Measurements from ENCODE around the gene LRRC7. TPM values are rescaled to one million over a fixed set of nuclear protein-coding genes. Genes with fewer than 3 reads are reported as not detected.
"Not testable (repeated sequence)": the region's sequence is repeated elsewhere in the genome, so short reads cannot be mapped to it uniquely, and the experiment has no call there.

Gene LRRC7
- total RNA-seq, 1 donor, result 1.7 TPM

DNA sequence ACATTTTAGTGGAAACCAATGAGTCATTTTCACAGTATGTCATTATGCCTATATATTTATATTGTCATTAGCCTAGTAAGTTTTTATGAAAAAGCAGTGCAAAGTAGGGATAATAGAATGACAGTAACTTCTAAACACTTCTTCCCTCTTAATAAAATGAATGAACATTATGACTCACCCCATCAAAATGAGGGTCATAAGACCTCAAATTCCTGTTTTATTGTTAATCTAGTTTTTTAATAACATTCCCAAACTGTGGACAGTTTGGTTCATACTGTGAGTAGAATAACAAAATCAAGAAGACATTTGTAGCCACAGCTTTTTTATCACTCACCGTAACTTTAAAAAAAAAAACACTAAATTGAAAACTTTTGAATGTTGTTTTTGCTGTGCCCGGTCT is 477.1 kb downstream of the LRRC7 start:
- no peaks in the 10 kb centered on the region for H3K4me1 ChIP-seq (ENCODE audit: insufficient read depth, low read length)
- H3K4me3 ChIP-seq (ENCODE audit: low read length), result no peak overlapping the region
- H3K9me3 ChIP-seq (ENCODE audit: low read depth, low read length), result no peaks in the 10 kb centered on the region
- no peaks in the 10 kb centered on the region for H3K27me3 ChIP-seq (ENCODE audit: insufficient read depth, low read length)

GRCh38 chr1:70045581-70045980 is 477.9 kb downstream of the LRRC7 start:
- H3K4me3 ChIP-seq (ENCODE audit: low read length); H3K4me1 ChIP-seq (ENCODE audit: insufficient read depth, low read length); H3K27me3 ChIP-seq (ENCODE audit: insufficient read depth, low read length); H3K9me3 ChIP-seq (ENCODE audit: low read depth, low read length): not testable (repeated sequence)

GRCh38 chr1:70048336-70049094 is 480.8 kb downstream of the LRRC7 start:
- Histone ChIP-seq H3K9me3 (ENCODE audit: low read depth, low read length) (no peaks in the 10 kb centered on the region), H3K4me1 (ENCODE audit: insufficient read depth, low read length) (no peaks in the 10 kb centered on the region), H3K27me3 (ENCODE audit: insufficient read depth, low read length) (no peaks in the 10 kb centered on the region), H3K4me3 (ENCODE audit: low read length) (no peak overlapping the region)

DNA sequence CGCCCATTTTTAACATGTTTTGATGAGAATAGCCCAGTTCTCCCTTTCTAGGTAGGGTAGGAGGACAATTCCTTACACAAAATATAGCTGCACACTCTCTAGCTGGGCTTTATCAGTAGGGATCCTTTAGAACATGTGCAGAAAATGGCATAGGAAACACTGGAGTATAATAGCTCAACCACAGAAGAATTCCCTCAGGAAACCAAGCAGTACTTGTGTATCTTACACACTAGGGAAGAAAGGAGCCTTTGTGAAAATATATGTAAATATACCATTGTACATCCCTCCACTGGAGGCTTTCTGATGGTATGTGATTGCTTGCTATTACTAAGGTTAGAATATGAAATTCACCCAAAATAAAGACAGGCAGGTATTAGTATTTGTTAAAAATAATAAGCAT is 484.2 kb downstream of the LRRC7 start:
- no peaks in the 10 kb centered on the region for H3K9me3 ChIP-seq (ENCODE audit: low read depth, low read length)
- no peaks in the 10 kb centered on the region for H3K27me3 ChIP-seq (ENCODE audit: insufficient read depth, low read length)
- no peak overlapping the region for H3K4me3 ChIP-seq (ENCODE audit: low read length)
- no peaks in the 10 kb centered on the region for H3K4me1 ChIP-seq (ENCODE audit: insufficient read depth, low read length)

DNA sequence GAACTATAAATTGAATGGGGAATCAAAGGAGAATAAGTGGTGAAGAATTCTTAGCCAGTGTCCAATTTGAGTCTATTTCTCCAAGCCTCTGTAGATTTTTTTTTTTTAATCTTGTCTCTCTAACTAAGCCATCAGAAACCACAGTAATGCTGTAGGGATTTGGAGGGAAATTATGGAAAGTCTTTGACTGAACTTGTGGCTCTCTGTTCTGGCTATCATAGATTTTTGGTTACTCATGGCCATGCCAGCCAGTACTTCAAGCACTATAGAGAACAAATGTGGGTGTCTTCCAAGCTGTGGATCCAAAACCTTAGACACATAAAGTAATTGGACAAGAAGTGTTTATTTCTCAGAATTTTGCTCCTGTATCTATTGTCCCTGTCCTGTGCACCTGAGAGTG is 489.8 kb downstream of the LRRC7 start:
- H3K9me3 ChIP-seq (ENCODE audit: low read depth, low read length), result no peaks in the 10 kb centered on the region
- no peak overlapping the region for H3K4me3 ChIP-seq (ENCODE audit: low read length)
- no peaks in the 10 kb centered on the region for H3K27me3 ChIP-seq (ENCODE audit: insufficient read depth, low read length)
- H3K4me1 ChIP-seq (ENCODE audit: insufficient read depth, low read length), result no peaks in the 10 kb centered on the region

- H3K4me1 ChIP-seq (ENCODE audit: insufficient read depth, low read length), result no peaks in the 10 kb centered on the region
- H3K9me3 ChIP-seq (ENCODE audit: low read depth, low read length), result no peaks in the 10 kb centered on the region
- no peak overlapping the region for H3K4me3 ChIP-seq (ENCODE audit: low read length)
- H3K27me3 ChIP-seq (ENCODE audit: insufficient read depth, low read length), result no peaks in the 10 kb centered on the region
These were observed 493.5 kb downstream of the LRRC7 start for GRCh38 chr1:70061231-70061630.

DNA sequence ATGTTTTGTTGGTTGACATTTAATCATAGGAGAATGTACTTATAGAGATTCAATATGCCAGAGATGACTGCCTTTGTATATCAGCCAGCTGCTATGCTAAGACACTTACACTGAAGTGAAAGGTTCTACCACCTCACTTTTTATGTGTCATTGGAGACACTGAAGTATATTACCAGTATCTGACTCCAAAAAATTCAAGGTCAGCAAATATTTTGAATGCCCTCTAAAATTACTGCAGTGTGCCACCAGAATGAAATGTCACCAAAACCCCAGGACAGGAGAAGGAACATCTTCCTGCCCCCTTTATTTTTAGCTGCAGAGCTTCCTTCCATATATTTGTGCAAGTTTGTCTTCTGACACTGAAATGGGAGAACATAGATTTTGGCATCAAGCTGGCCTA is 496.1 kb downstream of the LRRC7 start:
- H3K4me1 ChIP-seq (ENCODE audit: insufficient read depth, low read length), result no peaks in the 10 kb centered on the region
- no peaks in the 10 kb centered on the region for H3K9me3 ChIP-seq (ENCODE audit: low read depth, low read length)
- H3K4me3 ChIP-seq (ENCODE audit: low read length), result no peak overlapping the region

DNA sequence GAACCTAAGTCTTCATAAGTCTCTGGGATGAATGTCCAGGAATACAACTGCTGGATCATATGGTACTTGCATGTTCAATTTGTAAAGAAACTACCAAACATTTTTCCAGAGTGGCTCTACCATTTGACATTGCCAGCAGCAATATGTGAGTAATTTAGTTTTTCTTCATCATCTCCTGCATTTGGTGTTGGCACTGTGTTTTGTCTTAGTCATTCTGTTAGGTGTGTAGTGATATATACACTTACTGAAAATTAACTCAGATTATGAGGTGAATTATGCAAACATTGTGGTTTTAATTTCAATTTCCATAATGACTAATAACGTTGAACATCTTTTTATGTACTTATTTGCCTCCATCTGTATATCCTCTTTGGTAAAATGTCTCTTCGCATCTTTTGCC is 499.0 kb downstream of the LRRC7 start:
- Histone ChIP-seq H3K4me1 (ENCODE audit: insufficient read depth, low read length) (no peaks in the 10 kb centered on the region), H3K27me3 (ENCODE audit: insufficient read depth, low read length) (no peaks in the 10 kb centered on the region), H3K9me3 (ENCODE audit: low read depth, low read length) (no peaks in the 10 kb centered on the region), H3K4me3 (ENCODE audit: low read length) (no peak overlapping the region)

More for the DNA sequence above, 496.1 kb downstream of the LRRC7 start:
- no peaks in the 10 kb centered on the region for H3K27me3 ChIP-seq (ENCODE audit: insufficient read depth, low read length)

- no peaks in the 10 kb centered on the region for H3K4me1 ChIP-seq (ENCODE audit: insufficient read depth, low read length)
- H3K27me3 ChIP-seq (ENCODE audit: insufficient read depth, low read length), result no peaks in the 10 kb centered on the region
- H3K4me3 ChIP-seq (ENCODE audit: low read length), result no peak overlapping the region
- H3K9me3 ChIP-seq (ENCODE audit: low read depth, low read length), result no peaks in the 10 kb centered on the region
These were observed 503.9 kb downstream of the LRRC7 start for GRCh38 chr1:70071601-70072000.

- Histone ChIP-seq H3K27me3 (ENCODE audit: insufficient read depth, low read length) (no peaks in the 10 kb centered on the region), H3K4me3 (ENCODE audit: low read length) (no peak overlapping the region)
These were observed 504.6 kb downstream of the LRRC7 start for GRCh38 chr1:70072231-70072751.

DNA sequence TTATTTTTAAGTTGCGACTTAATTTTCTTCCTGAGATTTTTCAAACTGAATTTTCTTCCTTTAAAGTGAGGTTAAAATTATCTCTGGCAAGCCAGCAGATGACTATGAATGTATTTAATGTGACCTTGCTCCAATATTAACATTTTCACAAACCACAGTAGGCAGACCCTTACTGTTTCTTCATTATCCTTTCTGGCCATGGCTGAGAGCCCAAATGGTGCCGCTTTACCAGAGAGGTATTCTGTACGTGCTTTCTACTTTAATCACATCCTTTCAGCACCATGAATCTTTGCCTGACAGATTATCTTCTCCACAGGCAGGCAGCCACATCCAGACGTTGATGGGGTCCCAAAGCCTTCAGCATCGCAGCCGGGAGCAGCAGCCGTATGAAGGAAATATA is 508.0 kb downstream of the LRRC7 start:
- H3K4me1 ChIP-seq (ENCODE audit: insufficient read depth, low read length), result no peaks in the 10 kb centered on the region
- no peak overlapping the region for H3K4me3 ChIP-seq (ENCODE audit: low read length)
- H3K27me3 ChIP-seq (ENCODE audit: insufficient read depth, low read length), result no peaks in the 10 kb centered on the region
- no peaks in the 10 kb centered on the region for H3K9me3 ChIP-seq (ENCODE audit: low read depth, low read length)

More at GRCh38 chr1:70072231-70072751, 504.6 kb downstream of the LRRC7 start:
- Histone ChIP-seq H3K4me1 (ENCODE audit: insufficient read depth, low read length) (no peaks in the 10 kb centered on the region), H3K9me3 (ENCODE audit: low read depth, low read length) (no peaks in the 10 kb centered on the region)

- no peaks in the 10 kb centered on the region for H3K9me3 ChIP-seq (ENCODE audit: low read depth, low read length)
- no peaks in the 10 kb centered on the region for H3K27me3 ChIP-seq (ENCODE audit: insufficient read depth, low read length)
- H3K4me3 ChIP-seq (ENCODE audit: low read length), result no peak overlapping the region
- no peaks in the 10 kb centered on the region for H3K4me1 ChIP-seq (ENCODE audit: insufficient read depth, low read length)
These were observed 509.3 kb downstream of the LRRC7 start for GRCh38 chr1:70077066-70077465.

GRCh38 chr1:70079546-70079945 is 511.8 kb downstream of the LRRC7 start:
- Histone ChIP-seq H3K4me3 (ENCODE audit: low read length) (no peak overlapping the region), H3K4me1 (ENCODE audit: insufficient read depth, low read length) (peaks cover 5% of the 10 kb centered on the region), H3K27me3 (ENCODE audit: insufficient read depth, low read length) (no peaks in the 10 kb centered on the region), H3K9me3 (ENCODE audit: low read depth, low read length) (peaks cover 5% of the 10 kb centered on the region)

DNA sequence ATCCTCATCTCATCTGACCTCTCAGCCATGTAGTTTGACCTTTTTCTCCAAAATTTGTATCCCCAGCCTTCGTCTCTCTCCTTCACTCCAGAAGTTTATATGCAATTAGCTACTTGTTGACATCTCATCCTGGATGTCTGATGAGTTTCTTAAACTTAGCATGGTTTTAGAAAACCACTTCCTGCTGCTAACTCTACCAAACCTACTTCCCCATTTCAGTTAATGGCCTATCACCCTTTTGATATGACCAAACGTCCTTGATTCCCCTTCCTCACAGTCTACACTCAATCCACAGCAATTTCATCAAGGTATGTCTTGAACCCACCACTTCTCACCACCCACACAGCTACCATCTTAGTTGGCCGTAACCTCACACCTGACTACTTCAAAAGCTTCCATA is 515.8 kb downstream of the LRRC7 start:
- no peak overlapping the region for H3K4me3 ChIP-seq (ENCODE audit: low read length)
- peaks cover 6% of the 10 kb centered on the region for H3K9me3 ChIP-seq (ENCODE audit: low read depth, low read length)
- no peaks in the 10 kb centered on the region for H3K27me3 ChIP-seq (ENCODE audit: insufficient read depth, low read length)
- peaks cover 5% of the 10 kb centered on the region for H3K4me1 ChIP-seq (ENCODE audit: insufficient read depth, low read length)

GRCh38 chr1:70084314-70084915 is 516.7 kb downstream of the LRRC7 start:
- H3K4me1 ChIP-seq (ENCODE audit: insufficient read depth, low read length), result peaks cover 5% of the 10 kb centered on the region
- no peak overlapping the region for H3K4me3 ChIP-seq (ENCODE audit: low read length)
- H3K27me3 ChIP-seq (ENCODE audit: insufficient read depth, low read length), result no peaks in the 10 kb centered on the region
- H3K9me3 ChIP-seq (ENCODE audit: low read depth, low read length), result peaks cover 6% of the 10 kb centered on the region

DNA sequence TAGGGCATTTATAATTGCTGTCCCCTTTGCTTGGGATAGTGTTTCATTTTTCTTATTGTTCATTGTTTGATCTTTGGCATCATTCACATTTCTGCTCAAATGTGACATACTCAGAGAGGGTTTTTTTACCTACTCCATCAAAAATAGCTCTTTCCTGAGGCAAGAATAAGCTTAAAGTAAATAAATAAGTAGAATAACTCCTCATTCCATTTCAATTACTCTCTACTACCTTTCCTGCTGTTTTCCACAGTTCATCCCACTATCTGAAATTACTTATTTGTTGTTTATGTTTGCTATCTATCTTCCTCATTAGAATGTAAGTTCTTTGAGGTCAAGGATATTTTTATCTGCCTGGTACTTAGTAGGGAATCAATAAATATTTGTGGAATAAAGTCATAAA is 517.8 kb downstream of the LRRC7 start:
- Histone ChIP-seq H3K4me3 (ENCODE audit: low read length) (no peak overlapping the region), H3K27me3 (ENCODE audit: insufficient read depth, low read length) (no peaks in the 10 kb centered on the region), H3K9me3 (ENCODE audit: low read depth, low read length) (peaks cover 6% of the 10 kb centered on the region), H3K4me1 (ENCODE audit: insufficient read depth, low read length) (peaks cover 5% of the 10 kb centered on the region)

Measured in mononuclear cell (primary cell).